Ishikawa (cell line): Measurements from ENCODE around the gene PLXNB3.
A peak's percentile ranks its signal among the peaks of the same experiment; 100 is the strongest.

Experiments
- CEBPB ChIP-seq: IDR thresholded peaks from 2 replicates; pipeline ENCODE4 v1.6.1; 2012
- CREB1 ChIP-seq: IDR thresholded peaks from 2 replicates; pipeline ENCODE4 v1.6.1; 2012; ENCODE audit warnings: low read depth
- EGR1 ChIP-seq: IDR thresholded peaks from 2 replicates; pipeline ENCODE4 v1.6.1; 2012
- EP300 ChIP-seq: IDR thresholded peaks from 2 replicates; pipeline ENCODE4 v1.6.1; 2012; ENCODE audit warnings: borderline replicate concordance
- FOXM1 ChIP-seq: IDR thresholded peaks from 2 replicates; pipeline ENCODE4 v1.6.1; 2012; ENCODE audit warnings: low read depth, borderline replicate concordance
- NFIC ChIP-seq: IDR thresholded peaks from 2 replicates; pipeline ENCODE4 v1.6.1; 2012
- RAD21 ChIP-seq: IDR thresholded peaks from 2 replicates; pipeline ENCODE4 v1.6.1; 2012; ENCODE audit warnings: low read depth
- TAF1 ChIP-seq: IDR thresholded peaks from 2 replicates; pipeline ENCODE4 v1.6.1; 2012; ENCODE audit warnings: low read depth, mild to moderate bottlenecking
- TCF12 ChIP-seq: IDR thresholded peaks from 2 replicates; pipeline ENCODE4 v1.6.1; 2012; ENCODE audit warnings: low read depth
- TEAD4 ChIP-seq: IDR thresholded peaks from 2 replicates; pipeline ENCODE4 v1.6.1; 2012
- YY1 ChIP-seq: IDR thresholded peaks from 2 replicates; pipeline ENCODE4 v1.6.1; 2012; ENCODE audit warnings: low read depth
- ZBTB7A ChIP-seq: IDR thresholded peaks from 2 replicates; pipeline ENCODE4 v1.6.1; 2012; ENCODE audit warnings: low read depth
- TF ChIP-seq, protein P1 (sequence below): IDR thresholded peaks from 2 replicates; pipeline ENCODE4 v1.6.1; 2012
- TF ChIP-seq, protein P2 (sequence below): IDR thresholded peaks from 2 replicates; pipeline ENCODE4 v1.6.1; 2012
- TF ChIP-seq, protein P3 (sequence below): IDR thresholded peaks from 2 replicates; pipeline ENCODE4 v1.6.1; 2012; ENCODE audit warnings: low read depth, mild to moderate bottlenecking

The PLXNB3 gene

DNA sequence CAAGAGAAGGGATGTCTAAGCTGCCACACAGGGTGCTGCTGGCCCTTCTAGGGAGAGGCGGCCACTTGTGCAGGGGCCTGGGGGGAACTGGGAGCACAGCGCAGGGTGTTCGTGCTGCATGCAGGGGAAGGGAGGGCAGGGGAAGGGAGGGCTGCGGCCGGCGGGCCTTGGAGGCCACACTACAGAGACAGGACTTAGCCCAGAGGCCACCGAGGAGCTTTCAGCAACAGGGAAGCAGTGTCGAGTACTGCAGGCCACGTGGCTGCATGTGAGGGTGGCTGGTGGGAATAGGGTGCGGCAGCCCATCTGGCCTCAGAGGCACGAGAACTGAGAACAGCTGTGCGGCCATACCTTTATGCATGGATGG lies 19.0 kb upstream of the PLXNB3 start:
- TF ChIP-seq, protein P1, sequence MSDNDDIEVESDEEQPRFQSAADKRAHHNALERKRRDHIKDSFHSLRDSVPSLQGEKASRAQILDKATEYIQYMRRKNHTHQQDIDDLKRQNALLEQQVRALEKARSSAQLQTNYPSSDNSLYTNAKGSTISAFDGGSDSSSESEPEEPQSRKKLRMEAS = peak; percentile 61

DNA sequence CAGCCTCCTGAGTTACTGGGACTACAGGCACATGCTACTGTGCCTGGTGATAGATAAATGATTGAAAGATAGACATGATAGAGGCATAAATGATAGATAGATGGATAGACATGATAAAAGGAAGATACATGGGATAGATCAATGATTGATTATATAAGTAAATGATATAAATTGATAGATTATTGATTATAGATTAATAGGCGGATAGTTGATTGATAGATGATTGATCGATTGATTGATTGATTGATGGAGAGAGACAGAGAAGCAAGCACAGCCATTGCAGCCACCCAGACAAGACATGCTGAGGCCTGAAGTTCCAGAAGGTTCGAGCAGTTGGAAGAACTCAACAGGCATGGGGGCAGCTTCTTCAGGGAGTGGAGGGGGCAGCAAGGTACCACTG lies 17.7 kb upstream of the PLXNB3 start:
- TF ChIP-seq TEAD4 (no peak), CEBPB (no peak), EP300 (no peak), EGR1 (no peak), ZBTB7A (no peak), RAD21 (no peak)
- TF ChIP-seq, protein P2, sequence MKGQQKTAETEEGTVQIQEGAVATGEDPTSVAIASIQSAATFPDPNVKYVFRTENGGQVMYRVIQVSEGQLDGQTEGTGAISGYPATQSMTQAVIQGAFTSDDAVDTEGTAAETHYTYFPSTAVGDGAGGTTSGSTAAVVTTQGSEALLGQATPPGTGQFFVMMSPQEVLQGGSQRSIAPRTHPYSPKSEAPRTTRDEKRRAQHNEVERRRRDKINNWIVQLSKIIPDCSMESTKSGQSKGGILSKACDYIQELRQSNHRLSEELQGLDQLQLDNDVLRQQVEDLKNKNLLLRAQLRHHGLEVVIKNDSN = no peak
- TF ChIP-seq, protein P3, sequence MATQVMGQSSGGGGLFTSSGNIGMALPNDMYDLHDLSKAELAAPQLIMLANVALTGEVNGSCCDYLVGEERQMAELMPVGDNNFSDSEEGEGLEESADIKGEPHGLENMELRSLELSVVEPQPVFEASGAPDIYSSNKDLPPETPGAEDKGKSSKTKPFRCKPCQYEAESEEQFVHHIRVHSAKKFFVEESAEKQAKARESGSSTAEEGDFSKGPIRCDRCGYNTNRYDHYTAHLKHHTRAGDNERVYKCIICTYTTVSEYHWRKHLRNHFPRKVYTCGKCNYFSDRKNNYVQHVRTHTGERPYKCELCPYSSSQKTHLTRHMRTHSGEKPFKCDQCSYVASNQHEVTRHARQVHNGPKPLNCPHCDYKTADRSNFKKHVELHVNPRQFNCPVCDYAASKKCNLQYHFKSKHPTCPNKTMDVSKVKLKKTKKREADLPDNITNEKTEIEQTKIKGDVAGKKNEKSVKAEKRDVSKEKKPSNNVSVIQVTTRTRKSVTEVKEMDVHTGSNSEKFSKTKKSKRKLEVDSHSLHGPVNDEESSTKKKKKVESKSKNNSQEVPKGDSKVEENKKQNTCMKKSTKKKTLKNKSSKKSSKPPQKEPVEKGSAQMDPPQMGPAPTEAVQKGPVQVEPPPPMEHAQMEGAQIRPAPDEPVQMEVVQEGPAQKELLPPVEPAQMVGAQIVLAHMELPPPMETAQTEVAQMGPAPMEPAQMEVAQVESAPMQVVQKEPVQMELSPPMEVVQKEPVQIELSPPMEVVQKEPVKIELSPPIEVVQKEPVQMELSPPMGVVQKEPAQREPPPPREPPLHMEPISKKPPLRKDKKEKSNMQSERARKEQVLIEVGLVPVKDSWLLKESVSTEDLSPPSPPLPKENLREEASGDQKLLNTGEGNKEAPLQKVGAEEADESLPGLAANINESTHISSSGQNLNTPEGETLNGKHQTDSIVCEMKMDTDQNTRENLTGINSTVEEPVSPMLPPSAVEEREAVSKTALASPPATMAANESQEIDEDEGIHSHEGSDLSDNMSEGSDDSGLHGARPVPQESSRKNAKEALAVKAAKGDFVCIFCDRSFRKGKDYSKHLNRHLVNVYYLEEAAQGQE = no peak

DNA sequence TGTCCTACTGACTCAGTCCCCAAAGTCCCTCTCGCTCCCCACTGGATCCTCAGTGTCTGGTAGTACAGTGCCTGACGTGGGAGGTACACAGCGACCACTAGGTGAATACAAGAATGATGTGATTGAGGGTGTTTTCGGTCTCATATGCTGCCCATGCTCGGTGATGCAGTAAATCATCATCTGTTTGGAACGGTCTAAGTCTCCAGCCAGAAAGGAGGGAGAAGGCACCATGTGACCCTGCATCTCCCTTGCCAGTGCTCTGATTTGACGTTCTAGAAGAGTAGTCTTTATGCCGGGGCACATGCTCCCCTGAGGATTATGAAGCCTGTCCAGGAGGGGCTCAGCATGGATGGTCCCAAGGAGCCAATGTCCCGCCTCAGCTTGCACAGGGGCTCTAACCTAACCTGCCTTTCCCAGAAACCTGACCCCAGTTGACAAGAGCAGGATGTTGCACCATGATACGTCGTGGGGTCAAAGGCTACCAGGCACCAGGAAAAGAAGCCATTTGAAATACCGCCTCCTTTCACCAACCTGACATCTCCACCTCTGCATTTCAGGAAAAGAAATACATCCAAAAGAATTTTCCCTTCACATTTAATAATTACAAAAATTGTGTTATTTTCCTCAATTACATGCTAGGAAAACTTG lies 13.8 kb upstream of the PLXNB3 start:
- TF ChIP-seq YY1 = no peak
- no peak for TF ChIP-seq EP300
- no peak for TF ChIP-seq CEBPB
- no peak for TF ChIP-seq RAD21
- no peak for TF ChIP-seq FOXM1
- no peak for TF ChIP-seq TAF1
- TF ChIP-seq CREB1 = no peak
- no peak for TF ChIP-seq NFIC
- no peak for TF ChIP-seq ZBTB7A
- TF ChIP-seq, protein P3 = no peak
- TF ChIP-seq, protein P2 = no peak
- no peak for TF ChIP-seq EGR1
- TF ChIP-seq TEAD4 = no peak

DNA sequence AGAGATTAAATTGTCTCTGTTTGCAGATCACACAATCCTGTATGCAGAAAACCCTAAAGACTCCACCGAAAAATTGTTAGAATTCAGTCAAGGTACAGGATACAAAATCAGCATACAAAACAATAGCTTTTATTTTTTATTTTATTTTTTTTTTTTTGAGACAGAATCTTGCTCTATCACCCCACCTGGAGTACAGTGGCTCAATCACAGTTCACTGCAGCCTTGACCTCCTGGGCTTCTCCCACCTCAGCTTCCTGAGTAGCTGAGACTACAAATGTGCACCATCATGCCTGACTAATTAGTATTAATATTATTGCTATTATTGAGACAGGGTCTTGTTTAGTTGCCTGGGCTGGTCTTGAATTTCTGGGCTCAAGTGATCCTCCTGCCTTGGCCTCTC lies 8.9 kb upstream of the PLXNB3 start:
- no peak for TF ChIP-seq EP300
- TF ChIP-seq FOXM1 = no peak
- TF ChIP-seq EGR1 = no peak
- no peak for TF ChIP-seq ZBTB7A
- TF ChIP-seq, protein P2 = no peak

DNA sequence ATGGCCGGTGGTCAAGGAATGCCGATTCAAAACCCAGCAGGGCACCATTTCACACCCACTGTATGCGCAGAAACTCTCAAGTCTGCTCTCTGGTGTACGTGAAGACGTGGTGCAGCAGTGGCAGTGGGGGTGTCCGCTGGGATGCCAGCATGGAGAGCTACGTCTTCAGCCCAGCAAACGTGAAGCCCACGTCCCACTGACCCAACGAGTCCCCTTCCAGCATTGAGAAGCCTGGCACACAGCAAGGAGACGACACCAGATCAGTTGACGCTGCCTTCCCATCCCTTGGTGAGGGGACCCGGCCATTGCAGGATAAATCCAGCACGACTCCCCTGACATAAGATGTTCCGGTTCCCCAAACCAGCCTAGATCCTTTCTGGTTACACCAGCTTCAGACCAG lies 2.2 kb upstream of the PLXNB3 start:
- TF ChIP-seq ZBTB7A = no peak

DNA sequence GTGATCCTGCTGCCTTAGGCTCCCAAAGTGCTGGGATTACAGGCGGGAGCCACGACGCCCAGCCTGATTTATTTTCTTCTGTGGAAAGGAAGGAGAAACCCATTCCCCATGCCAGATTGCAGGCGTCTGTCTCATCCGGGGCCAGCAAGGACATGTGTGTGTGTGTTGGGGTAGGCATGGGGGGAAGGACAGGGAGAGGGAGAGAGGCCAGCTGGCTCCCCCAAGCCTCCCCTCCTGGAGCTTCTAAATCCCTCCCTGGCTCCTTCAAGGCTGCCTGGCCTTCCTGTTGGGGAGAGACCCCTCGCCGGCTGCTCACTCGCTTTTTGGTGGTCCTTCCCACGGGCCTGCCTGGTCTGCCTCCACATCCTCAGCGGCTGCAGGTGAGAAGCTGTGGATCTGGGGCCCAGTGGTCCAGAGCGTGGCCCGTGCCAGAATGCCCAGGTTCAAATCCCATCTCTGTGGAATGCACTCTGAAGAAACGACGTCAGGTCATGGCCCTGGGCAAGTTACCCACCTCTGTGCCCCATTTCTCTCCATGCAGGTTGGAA lies 1.3 kb upstream of the PLXNB3 start:
- TF ChIP-seq EP300 (no peak), YY1 (no peak), TCF12 (no peak), CREB1 (no peak), ZBTB7A (no peak)
- TF ChIP-seq, protein P3 = no peak
